ENCODE measurements around the gene HSF4. TPM values are rescaled to one million over a fixed set of nuclear protein-coding genes. Genes with fewer than 3 reads are reported as not detected.

Gene HSF4
- total RNA-seq, 3 donors from 2014 or later, result 2.8 to 6.1 (median 4.0) TPM

DNA sequence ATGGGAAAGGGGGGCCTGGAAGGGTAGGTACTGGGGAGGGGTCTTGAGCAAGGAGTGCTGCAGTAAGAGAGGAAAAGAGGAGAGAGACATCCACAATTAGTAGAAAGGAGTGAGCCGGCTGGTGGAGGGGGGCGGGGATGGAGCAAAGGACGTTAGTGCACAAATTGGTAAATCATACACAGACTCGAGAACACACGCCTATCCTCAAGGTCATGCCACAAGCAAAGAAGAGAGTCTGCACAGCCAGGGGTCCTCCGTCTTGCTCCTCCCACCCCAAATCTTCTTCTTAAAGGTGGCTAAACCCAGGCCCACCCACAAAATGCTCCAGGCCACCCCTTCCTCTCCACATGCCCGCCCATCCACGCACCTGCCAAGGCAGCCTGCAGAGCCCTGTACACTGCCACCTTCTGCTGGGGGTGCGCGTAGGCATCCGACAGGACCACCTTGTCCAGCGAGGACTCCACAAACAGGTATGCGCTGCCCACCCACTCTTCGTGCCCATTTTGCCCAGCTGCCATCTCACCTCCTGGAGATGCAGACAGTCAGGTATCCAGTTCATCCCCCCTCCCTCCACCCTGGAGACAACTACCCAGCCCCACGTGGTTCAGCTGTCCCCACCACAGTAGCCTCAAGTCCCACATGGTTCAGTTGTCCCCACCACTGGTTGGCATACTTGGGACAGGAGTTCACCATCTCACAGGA, 8.3 kb upstream of the HSF4 start:
- no peak for DNase-seq
- H3K4me3 Mint-ChIP-seq, result no peak overlapping the region
- peaks cover 3% of the 10 kb centered on the region for H3K27me3 Mint-ChIP-seq (ENCODE audit: low read depth)
- peaks cover 1% of the 10 kb centered on the region for H3K36me3 Mint-ChIP-seq (ENCODE audit: insufficient read depth)
- no peaks in the 10 kb centered on the region for H3K9me3 Mint-ChIP-seq
- ATAC-seq, result no peak
- H3K4me1 Mint-ChIP-seq (ENCODE audit: low read depth), result peaks cover 63% of the 10 kb centered on the region

DNA sequence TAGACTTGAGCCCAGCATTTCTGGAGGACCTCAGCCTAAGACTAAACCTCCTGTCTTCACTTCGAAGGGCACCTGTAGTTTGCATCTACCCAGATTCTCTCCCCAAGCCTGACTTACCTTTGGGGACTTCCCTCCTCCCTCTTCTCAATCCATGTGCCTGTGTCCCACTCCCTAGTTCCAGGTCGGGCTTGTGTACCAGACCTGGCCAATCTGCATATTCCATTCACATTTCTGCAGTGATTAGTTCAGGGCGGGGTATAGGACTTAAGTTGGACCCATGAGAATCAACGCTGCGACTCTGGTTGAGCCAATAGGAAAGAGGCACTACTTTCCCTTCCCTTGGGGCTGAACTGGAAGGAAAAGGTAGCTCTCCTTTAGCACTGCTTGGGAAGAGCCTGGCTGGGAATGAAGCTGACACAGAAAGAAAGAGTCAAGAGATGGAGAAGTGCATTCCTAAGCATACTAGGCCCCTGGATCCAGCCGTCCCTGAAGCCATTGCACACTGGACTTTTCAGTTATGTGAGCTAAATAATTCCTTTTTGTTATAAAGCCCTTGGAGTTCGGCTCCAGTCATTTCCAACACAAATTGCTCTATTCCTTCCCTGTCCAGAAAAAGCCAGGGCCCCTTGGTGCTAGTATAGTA, 7.3 kb upstream of the HSF4 start:
- Mint-ChIP-seq H3K9me3 (no peaks in the 10 kb centered on the region), H3K27me3 (ENCODE audit: low read depth) (peaks cover 9% of the 10 kb centered on the region), H3K4me3 (no peak overlapping the region), H3K4me1 (ENCODE audit: low read depth) (peaks cover 67% of the 10 kb centered on the region), H3K36me3 (ENCODE audit: insufficient read depth) (peaks cover 1% of the 10 kb centered on the region)
- no peak for DNase-seq
- no peak for ATAC-seq

DNA sequence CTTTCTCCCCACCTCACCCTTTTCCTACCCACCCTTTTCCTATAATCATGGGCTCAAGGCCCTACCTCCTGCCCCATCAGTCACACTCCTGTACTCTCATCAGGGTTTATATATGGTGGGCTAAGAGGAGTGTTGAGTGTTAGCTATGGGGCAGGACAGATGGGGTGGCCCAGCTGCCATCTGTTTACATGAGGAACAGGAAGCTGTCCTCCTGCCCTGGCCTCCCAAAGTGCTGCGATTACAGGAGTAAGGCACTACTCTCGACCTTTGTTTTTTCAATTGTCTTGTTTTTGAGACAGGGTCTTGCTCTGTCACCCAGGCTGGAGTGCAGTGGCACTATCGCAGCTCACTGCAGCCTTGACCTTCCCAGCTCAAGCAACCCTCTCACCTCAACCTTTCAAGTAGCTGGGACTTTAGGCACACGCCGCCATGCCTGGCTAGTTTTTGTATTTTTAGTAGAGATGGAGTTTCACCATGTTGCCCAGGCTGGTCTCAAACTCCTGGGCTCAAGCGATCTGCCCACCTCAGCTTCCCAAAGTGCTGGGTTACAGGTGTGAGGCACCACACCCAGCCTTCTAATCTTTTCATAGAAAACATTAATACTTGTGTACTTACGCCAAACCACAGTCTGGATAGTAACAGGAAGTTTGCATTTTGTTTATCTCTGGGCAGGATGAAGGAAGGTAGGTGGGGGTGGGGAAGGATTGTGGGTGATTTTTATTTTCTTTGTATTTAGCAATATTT, 6.5 kb upstream of the HSF4 start:
- H3K4me1 Mint-ChIP-seq (ENCODE audit: low read depth), result peaks cover 65% of the 10 kb centered on the region
- H3K9me3 Mint-ChIP-seq, result no peaks in the 10 kb centered on the region
- H3K27me3 Mint-ChIP-seq (ENCODE audit: low read depth), result peaks cover 14% of the 10 kb centered on the region
- peak overlapping the region; percentile 89 for H3K4me3 Mint-ChIP-seq
- peaks cover 1% of the 10 kb centered on the region for H3K36me3 Mint-ChIP-seq (ENCODE audit: insufficient read depth)
- ATAC-seq (no peak), DNase-seq (no peak)

DNA sequence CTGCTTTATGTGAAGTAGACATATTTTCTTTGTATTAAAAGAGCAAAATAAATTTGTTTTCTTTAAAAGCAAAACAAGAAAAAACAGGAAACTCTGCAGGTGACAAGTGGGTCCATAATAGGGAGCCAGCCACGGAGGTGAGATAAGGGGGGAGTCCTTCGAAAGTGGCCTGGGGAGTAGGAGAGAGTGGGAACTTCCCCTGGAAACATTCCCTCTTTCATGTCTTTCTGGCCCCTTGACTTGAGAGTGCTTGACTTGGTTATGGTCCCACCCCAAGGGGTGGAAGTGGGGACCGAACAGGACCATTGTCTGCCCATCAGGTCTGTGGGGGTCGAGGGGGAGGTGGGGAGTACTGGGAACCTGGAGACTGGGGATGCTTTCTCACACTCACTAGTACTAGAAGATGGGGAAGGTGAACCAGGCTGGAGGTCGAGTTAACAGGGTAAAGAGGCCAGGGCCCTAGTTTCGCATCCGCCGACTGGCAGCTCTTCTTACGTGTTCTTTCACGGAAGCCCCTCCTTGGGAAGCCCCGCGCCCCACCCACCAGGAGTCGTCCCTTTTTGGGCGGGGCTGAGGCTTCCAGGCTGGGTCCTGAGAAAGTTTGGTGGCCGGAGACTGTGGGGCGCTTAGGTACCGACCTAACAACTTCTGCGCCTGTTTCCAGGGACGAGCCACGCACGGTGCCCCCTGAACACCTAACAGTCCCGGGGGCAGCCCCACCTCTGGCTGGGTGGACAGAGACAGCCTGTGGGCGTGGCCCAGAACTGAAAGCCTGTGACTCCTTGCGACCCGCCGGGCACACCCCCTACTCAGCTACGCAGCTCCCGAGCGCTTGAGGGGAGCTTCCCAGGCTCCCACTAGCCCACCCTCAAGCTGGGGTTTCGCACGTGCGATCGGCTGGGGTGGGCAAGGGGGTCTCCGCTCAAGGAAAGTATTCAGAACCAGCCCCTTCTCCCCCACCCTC, 5.6 kb upstream of the HSF4 start:
- Mint-ChIP-seq H3K9me3 (no peaks in the 10 kb centered on the region), H3K4me1 (ENCODE audit: low read depth) (peaks cover 62% of the 10 kb centered on the region), H3K4me3 (peak overlapping the region; percentile 89), H3K27me3 (ENCODE audit: low read depth) (peaks cover 17% of the 10 kb centered on the region), H3K36me3 (ENCODE audit: insufficient read depth) (peaks cover 1% of the 10 kb centered on the region)
- ATAC-seq, result peak; percentile 20 to 34
- peak; percentile 79 for DNase-seq

DNA sequence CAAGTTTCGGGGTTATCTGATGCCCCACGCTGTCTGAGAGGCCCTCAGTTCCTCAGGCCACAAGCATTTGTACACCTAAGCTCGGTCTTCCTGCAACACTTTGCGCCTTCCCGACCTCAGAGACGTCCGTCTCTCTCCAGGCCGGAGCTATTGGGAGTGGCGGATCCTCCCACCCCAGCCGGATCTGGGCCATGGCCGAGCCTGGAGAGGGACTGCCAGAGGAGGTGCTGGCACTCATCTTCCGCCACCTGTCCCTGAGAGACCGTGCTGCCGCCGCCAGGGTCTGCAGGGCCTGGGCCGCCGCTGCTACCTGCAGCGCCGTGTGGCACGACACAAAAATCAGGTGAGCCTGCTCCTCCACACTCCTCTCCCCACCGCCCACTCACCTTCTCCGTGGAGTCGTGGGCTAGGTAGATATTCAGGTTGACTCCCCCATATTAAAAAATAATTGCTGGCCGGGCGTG, 2.9 kb upstream of the HSF4 start:
- ATAC-seq, result no peak
- Mint-ChIP-seq H3K36me3 (ENCODE audit: insufficient read depth) (peaks cover 1% of the 10 kb centered on the region), H3K4me3 (peak overlapping the region; percentile 26), H3K27me3 (ENCODE audit: low read depth) (peaks cover 34% of the 10 kb centered on the region), H3K4me1 (ENCODE audit: low read depth) (peaks cover 56% of the 10 kb centered on the region), H3K9me3 (no peaks in the 10 kb centered on the region)
- DNase-seq, result no peak

DNA sequence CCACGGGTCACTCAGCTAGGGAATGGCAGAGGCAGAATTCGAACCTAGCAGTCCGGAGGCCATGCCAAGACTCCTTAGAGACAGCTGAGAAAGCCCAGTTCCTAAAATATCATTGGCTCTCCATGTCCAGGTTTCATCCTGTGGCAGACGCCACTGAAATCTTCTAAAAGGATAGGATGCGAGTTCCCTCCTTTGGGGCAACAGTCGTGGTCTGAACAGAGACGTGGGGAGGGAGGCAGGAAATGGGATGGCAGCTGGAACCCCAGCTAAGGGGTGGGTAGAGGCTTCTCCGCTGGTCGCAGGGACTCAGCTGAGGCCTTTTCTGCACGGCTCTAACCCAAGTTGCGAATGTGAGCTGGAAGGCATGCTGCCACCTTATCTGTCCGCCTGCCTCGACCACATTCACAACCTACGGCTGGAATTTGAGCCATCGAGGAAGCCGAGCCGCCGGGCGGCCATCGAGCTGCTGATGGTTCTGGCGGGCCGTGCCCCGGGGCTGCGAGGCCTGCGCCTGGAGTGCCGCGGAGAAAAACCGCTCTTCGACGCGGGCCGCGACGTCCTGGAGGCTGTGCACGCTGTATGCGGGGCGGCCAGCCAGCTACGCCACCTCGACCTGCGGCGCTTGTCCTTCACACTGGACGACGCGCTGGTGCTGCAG, 1.9 kb upstream of the HSF4 start:
- H3K4me3 Mint-ChIP-seq, result no peak overlapping the region
- peaks cover 44% of the 10 kb centered on the region for H3K27me3 Mint-ChIP-seq (ENCODE audit: low read depth)
- ATAC-seq (no peak), DNase-seq (no peak)
- no peaks in the 10 kb centered on the region for H3K9me3 Mint-ChIP-seq
- peaks cover 46% of the 10 kb centered on the region for H3K4me1 Mint-ChIP-seq (ENCODE audit: low read depth)
- peaks cover under 1% of the 10 kb centered on the region for H3K36me3 Mint-ChIP-seq (ENCODE audit: insufficient read depth)

DNA sequence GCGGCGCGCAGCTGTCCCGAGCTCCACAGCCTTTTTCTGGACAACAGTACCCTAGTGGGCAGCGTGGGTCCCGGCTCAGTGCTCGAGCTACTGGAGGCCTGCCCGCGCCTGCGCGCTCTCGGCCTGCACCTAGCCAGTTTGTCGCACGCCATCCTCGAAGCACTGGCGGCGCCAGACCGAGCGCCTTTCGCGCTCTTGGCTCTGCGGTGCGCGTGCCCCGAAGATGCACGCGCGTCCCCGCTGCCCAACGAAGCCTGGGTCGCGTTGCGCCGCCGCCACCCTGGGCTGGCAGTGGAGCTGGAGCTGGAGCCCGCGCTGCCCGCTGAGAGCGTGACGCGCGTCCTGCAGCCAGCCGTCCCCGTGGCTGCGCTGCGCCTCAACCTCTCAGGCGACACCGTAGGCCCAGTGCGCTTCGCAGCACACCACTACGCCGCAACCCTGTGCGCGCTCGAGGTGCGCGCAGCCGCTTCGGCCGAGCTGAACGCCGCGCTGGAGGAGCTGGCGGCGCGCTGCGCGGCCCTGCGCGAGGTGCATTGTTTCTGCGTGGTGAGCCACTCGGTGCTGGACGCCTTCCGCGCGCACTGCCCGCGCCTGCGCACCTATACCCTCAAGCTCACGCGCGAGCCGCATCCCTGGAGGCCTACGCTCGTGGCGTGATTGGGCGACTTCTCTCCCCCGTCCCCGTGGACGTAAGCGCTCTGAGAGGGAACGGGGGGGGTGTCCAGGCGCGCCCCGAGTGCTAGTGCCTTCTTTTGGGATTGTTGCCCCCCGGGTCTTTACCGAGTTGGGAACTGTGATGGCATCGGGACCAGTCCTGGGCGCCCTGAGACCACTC, 1.2 kb upstream of the HSF4 start:
- peaks cover 52% of the 10 kb centered on the region for H3K27me3 Mint-ChIP-seq (ENCODE audit: low read depth)
- ATAC-seq (peak; percentile 5 to 11), DNase-seq (no peak)
- H3K36me3 Mint-ChIP-seq (ENCODE audit: insufficient read depth), result no peaks in the 10 kb centered on the region
- no peaks in the 10 kb centered on the region for H3K9me3 Mint-ChIP-seq
- peaks cover 40% of the 10 kb centered on the region for H3K4me1 Mint-ChIP-seq (ENCODE audit: low read depth)
- H3K4me3 Mint-ChIP-seq, result peak overlapping the region; percentile 37

DNA sequence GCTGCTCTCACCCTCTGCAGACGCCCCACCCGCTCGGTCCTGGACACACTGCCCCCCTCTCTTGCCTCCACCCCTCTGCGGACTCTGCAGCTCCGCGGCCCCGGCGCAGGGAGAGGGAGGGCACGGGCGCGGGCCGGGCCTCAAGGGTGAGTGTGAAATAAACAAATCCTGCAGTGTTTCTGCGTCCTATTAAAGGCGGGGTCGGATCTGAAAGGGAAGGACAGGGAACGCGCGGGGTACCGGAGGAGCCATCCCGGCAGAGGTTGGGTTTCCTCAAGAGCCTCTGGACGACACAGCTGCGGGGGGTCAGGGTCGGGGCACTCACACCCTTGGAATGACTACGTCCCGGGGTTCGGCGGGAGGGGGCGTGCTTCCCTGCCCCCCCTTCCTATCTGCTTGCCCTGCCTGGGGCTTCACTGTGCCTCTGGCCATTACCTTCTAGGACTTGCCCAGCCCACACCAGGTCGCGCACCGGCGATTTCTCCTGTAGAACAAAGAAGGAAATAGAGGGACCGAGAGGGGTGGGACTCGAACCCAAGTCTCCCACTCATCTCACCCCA, 466 bp upstream of the HSF4 start:
- Mint-ChIP-seq H3K27me3 (ENCODE audit: low read depth) (peaks cover 59% of the 10 kb centered on the region), H3K9me3 (no peaks in the 10 kb centered on the region), H3K4me3 (peak overlapping the region; percentile 37), H3K4me1 (ENCODE audit: low read depth) (peaks cover 35% of the 10 kb centered on the region), H3K36me3 (ENCODE audit: insufficient read depth) (no peaks in the 10 kb centered on the region)
- DNase-seq, result no peak
- no peak for ATAC-seq

DNA sequence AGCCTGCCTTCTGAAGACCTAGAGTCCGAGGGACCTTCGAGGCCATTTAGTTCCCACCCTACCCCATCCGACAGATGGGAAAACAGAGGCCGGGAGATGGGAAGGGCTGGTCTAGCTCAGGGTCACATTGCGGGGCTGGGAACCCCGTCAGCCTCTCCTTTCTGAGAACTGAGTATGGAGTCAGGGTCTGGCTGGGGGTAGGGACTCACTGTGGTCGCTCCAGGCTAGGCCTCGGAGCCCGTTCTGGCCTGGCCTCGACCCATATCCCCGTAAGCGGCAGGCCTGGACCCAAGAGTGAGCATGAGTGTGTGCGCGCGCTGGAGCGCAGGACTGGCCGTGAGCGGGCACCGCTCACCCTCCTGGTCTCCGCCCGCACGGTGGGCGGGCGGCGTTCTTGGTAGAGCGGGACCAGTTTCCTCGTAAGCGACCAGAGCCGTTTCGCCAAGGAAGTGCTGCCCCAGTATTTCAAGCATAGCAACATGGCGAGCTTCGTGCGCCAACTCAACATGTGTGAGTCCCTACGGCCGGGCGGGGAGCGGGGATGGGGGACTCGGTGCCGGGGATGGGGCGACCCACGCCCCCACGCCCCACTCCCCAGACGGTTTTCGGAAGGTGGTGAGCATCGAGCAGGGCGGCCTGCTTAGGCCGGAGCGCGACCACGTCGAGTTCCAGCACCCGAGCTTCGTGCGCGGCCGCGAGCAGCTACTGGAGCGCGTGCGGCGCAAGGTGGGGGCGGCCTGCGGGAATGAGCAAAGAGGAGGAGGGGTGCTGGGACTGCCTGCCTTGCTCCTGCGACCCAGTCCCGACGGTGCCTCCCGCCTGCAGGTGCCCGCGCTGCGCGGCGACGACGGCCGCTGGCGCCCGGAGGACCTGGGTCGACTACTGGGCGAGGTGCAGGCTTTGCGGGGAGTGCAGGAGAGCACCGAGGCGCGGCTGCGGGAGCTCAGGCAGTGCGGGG, 855 bp downstream of the HSF4 start:
- Mint-ChIP-seq H3K27me3 (ENCODE audit: low read depth) (peaks cover 70% of the 10 kb centered on the region), H3K4me3 (peak overlapping the region; percentile 21), H3K9me3 (no peaks in the 10 kb centered on the region), H3K4me1 (ENCODE audit: low read depth) (peaks cover 35% of the 10 kb centered on the region), H3K36me3 (ENCODE audit: insufficient read depth) (no peaks in the 10 kb centered on the region)
- ATAC-seq (no peak), DNase-seq (no peak)

DNA sequence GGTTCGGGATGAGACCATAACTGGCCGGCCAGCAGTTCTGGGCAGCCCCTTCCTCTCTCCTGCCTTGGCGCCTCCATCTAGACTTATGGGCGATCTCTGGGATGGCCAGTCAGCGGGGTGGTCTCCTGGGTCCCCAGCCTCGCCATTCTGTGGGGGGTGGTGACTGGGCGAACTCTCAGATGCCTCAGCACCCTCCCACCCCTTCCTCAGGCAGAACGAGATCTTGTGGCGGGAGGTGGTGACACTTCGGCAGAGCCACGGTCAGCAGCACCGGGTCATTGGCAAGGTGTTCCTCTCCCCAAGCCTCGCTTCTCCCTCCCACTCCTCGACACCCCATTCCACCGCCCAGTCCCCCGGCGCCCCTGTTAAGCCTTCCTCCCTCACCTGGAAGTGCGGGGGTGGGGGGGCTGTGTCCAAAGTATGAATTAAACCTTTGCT, 1.6 kb downstream of the HSF4 start:
- H3K4me3 Mint-ChIP-seq, result no peak overlapping the region
- ATAC-seq, result no peak
- DNase-seq, result no peak
- H3K36me3 Mint-ChIP-seq (ENCODE audit: insufficient read depth), result no peaks in the 10 kb centered on the region
- no peaks in the 10 kb centered on the region for H3K9me3 Mint-ChIP-seq
- peaks cover 34% of the 10 kb centered on the region for H3K4me1 Mint-ChIP-seq (ENCODE audit: low read depth)
- peaks cover 71% of the 10 kb centered on the region for H3K27me3 Mint-ChIP-seq (ENCODE audit: low read depth)

DNA sequence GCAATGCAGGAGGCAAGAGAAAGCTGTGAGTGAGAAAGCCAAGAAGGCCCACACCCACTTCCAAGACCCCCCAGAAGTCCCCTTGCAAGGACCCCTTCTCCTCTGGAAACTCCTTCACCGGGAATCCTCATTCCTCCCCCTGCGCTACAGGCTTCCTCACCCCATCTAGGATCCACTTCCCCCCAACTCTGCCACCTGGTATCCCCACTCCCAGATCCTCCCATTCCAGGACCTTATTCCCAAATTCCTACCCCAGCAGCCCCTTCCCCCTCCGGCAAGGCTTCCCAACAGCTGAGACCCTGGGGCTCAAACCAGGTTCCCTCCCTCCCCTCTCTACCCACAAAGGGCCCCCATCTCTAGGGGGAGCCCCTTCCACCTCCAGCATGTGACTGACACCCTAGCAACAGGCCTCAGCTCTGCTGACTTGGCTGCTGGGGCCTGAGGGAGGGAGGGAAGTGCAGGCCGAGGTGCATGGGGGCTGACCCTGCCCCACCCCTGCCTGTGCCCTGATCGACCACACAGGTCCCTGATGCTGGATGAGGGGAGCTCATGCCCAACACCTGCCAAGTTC, 2.1 kb downstream of the HSF4 start:
- H3K27me3 Mint-ChIP-seq (ENCODE audit: low read depth), result peaks cover 76% of the 10 kb centered on the region
- ATAC-seq, result no peak
- peaks cover 33% of the 10 kb centered on the region for H3K4me1 Mint-ChIP-seq (ENCODE audit: low read depth)
- H3K9me3 Mint-ChIP-seq, result no peaks in the 10 kb centered on the region
- H3K4me3 Mint-ChIP-seq, result no peak overlapping the region
- H3K36me3 Mint-ChIP-seq (ENCODE audit: insufficient read depth), result no peaks in the 10 kb centered on the region
- no peak for DNase-seq
